ENCODE results near the gene PCNX3. TPM values are rescaled to one million over a fixed set of nuclear protein-coding genes. Genes with fewer than 3 reads are reported as not detected.

Gene PCNX3
- total RNA-seq, 3 donors from 2014 or later, result 13.4 to 21.0 (median 20.1) TPM

- no peaks in the 10 kb centered on the region for H3K36me3 ChIP-seq
- intact Hi-C loops (cut with DNase I; ENCODE audit: low total_unique reads), result no loop called here
- no peak for DNase-seq (ENCODE audit: low spot score in 2 of 2)
Observed at GRCh38 chr11:65615950-65616574, 486 bp downstream of the PCNX3 start.

GRCh38 chr11:65616575-65617001 lies 1.0 kb downstream of the PCNX3 start:
- Histone ChIP-seq H3K4me1 (peaks cover 6 to 27% of the 10 kb centered on the region in 2 donors), H3K9me3 (no peaks in the 10 kb centered on the region), H3K27me3 (no peaks in the 10 kb centered on the region), H3K27ac (peak overlapping the region; percentile 93 to 97), H3K36me3 (no peaks in the 10 kb centered on the region), H3K4me3 (peak overlapping the region; percentile 95 to 97 (median 97))
- no peak for DNase-seq (ENCODE audit: low spot score in 2 of 2)
- TF ChIP-seq POLR2AphosphoS5 (IDR thresholded peaks at IDR 0.05), result no peak
- no peak for TF ChIP-seq POLR2A (IDR thresholded peaks at IDR 0.05)
- no peak for TF ChIP-seq CTCF (IDR thresholded peaks at IDR 0.05)
- intact Hi-C loops (cut with DNase I; ENCODE audit: low total_unique reads), result no loop called here

More at GRCh38 chr11:65615950-65616574, 486 bp downstream of the PCNX3 start:
- H3K4me1 ChIP-seq, result peaks cover 11 to 29% of the 10 kb centered on the region in 2 donors
- peak overlapping the region; percentile 95 to 97 (median 97) for H3K4me3 ChIP-seq
- TF ChIP-seq POLR2A (IDR thresholded peaks at IDR 0.05) (no peak), CTCF (IDR thresholded peaks at IDR 0.05) (no peak), POLR2AphosphoS5 (IDR thresholded peaks at IDR 0.05) (no peak)
- no peaks in the 10 kb centered on the region for H3K9me3 ChIP-seq
- H3K27me3 ChIP-seq, result no peaks in the 10 kb centered on the region
- peak overlapping the region; percentile 93 to 97 for H3K27ac ChIP-seq

GRCh38 chr11:65617136-65617850 lies 1.7 kb downstream of the PCNX3 start:
- peak overlapping the region in 2 of 3 donors; percentile 97 for H3K4me3 ChIP-seq
- no peaks in the 10 kb centered on the region for H3K36me3 ChIP-seq
- peaks cover 6 to 20% of the 10 kb centered on the region in 2 donors for H3K4me1 ChIP-seq
- DNase-seq (ENCODE audit: low spot score in 2 of 2), result no peak
- intact Hi-C loops (cut with DNase I; ENCODE audit: low total_unique reads), result no loop called here
- H3K9me3 ChIP-seq, result no peaks in the 10 kb centered on the region
- H3K27ac ChIP-seq, result no peak overlapping the region
- no peak for TF ChIP-seq CTCF (IDR thresholded peaks at IDR 0.05)
- no peak for TF ChIP-seq POLR2A (IDR thresholded peaks at IDR 0.05)
- no peak for TF ChIP-seq POLR2AphosphoS5 (IDR thresholded peaks at IDR 0.05)
- no peaks in the 10 kb centered on the region for H3K27me3 ChIP-seq

GRCh38 chr11:65617990-65618751 lies 2.6 kb downstream of the PCNX3 start:
- Histone ChIP-seq H3K9me3 (no peaks in the 10 kb centered on the region), H3K27me3 (no peaks in the 10 kb centered on the region), H3K27ac (no peak overlapping the region), H3K4me3 (no peak overlapping the region), H3K36me3 (no peaks in the 10 kb centered on the region), H3K4me1 (peaks cover 0 to 11% of the 10 kb centered on the region in 2 donors)
- TF ChIP-seq POLR2AphosphoS5 (IDR thresholded peaks at IDR 0.05) (no peak), POLR2A (IDR thresholded peaks at IDR 0.05) (no peak), CTCF (IDR thresholded peaks at IDR 0.05) (no peak)
- intact Hi-C loops (cut with DNase I; ENCODE audit: low total_unique reads), result no loop called here
- DNase-seq (ENCODE audit: low spot score in 2 of 2), result no peak
